PFSK-1 (cell line): Measurements from ENCODE around the gene GRAMD1A.

ENCODE experiments used
- FOXP2 ChIP-seq: optimal IDR thresholded peaks from 2 replicates; pipeline ENCODE3; 2011; ENCODE audit warnings: borderline replicate concordance, control low read depth, inconsistent platforms; ENCODE audit not compliant: insufficient read depth; ENCODE audit errors: extremely low read length, extremely low read depth
- POLR2AphosphoS5 ChIP-seq: IDR thresholded peaks from 2 replicates; pipeline ENCODE4 v1.6.1; 2012; ENCODE audit warnings: low read depth, mild to moderate bottlenecking, control low read depth, low read length, moderate library complexity
- REST ChIP-seq, 2 experiments: IDR thresholded peaks; 2 replicates each; pipeline versions ENCODE4 v1.6.1 to v1.8.0; 2011 to 2012; ENCODE audit warnings: low read depth in 2 of 2, low read length in 2 of 2, control low read depth in 1 of 2, inconsistent platforms in 1 of 2, mild to moderate bottlenecking in 1 of 2, moderate library complexity in 1 of 2; ENCODE audit not compliant: insufficient read depth in 1 of 2
- SIN3A ChIP-seq: IDR thresholded peaks from 2 replicates; pipeline ENCODE4 v1.6.1; 2012; ENCODE audit warnings: mild to moderate bottlenecking, low read length, moderate library complexity, borderline replicate concordance; ENCODE audit not compliant: insufficient read depth
- TAF1 ChIP-seq: IDR thresholded peaks from 2 replicates; pipeline ENCODE4 v1.6.1; 2012; ENCODE audit warnings: low read length, control low read depth, borderline replicate concordance; ENCODE audit not compliant: insufficient read depth

- TF ChIP-seq POLR2AphosphoS5 = no peak
- TF ChIP-seq FOXP2 = no peak
- no peak for TF ChIP-seq TAF1
- no peak for TF ChIP-seq SIN3A
- no peak for TF ChIP-seq REST (IDR thresholded peaks at IDR 0.05; ENCODE audit: insufficient read depth in 1 of 2, low read depth in 2 of 2, low read length in 2 of 2)
Measured at GRCh38 chr19:35046461-35046860, 46.3 kb downstream of the GRAMD1A start.
